Cardiac fibroblast (primary cell): ENCODE measurements around the gene PCNX1.
"Not testable (repeated sequence)": the region's sequence is repeated elsewhere in the genome, so short reads cannot be mapped to it uniquely, and the experiment has no call there.

Experiments used
- DNase-seq, 2 donors: peaks; one replicate each; pipeline versions ENCODE4 v3.0.0 to v3.0.0-alpha.2; 2010; ENCODE audit warnings: low read depth in 2 of 2
- H3K4me3 ChIP-seq, 2 donors: replicated peaks in 1 of 2; 1 replicate in 1 of 2; 2 replicates in 1 of 2; pipeline ENCODE4 v1.5.1; 2011; ENCODE audit warnings: low read depth in 2 of 2, low read length in 2 of 2, mild to moderate bottlenecking in 2 of 2, moderate library complexity in 1 of 2
- CTCF ChIP-seq: IDR thresholded peaks from one replicate; pipeline ENCODE4 v1.5.1; 2011; ENCODE audit warnings: low read depth, mild to moderate bottlenecking, low read length, inconsistent platforms

The PCNX1 gene

GRCh38 chr14:71012888-71013287, 105.6 kb downstream of the PCNX1 start:
- TF ChIP-seq CTCF: no peak
- DNase-seq: no peak
- no peak overlapping the region for H3K4me3 ChIP-seq

GRCh38 chr14:71013551-71014192, 106.4 kb downstream of the PCNX1 start:
- TF ChIP-seq CTCF: no peak
- DNase-seq: no peak
- no peak overlapping the region for H3K4me3 ChIP-seq

- not testable (repeated sequence) for DNase-seq
Measured at GRCh38 chr14:71019917-71020316, 112.7 kb downstream of the PCNX1 start.

GRCh38 chr14:71021347-71022011, 114.2 kb downstream of the PCNX1 start:
- peak; percentile 28 to 73 for DNase-seq
- no peak overlapping the region for H3K4me3 ChIP-seq

More at GRCh38 chr14:71019917-71020316, 112.7 kb downstream of the PCNX1 start:
- not testable (repeated sequence) for H3K4me3 ChIP-seq

GRCh38 chr14:71022012-71022869, 115.0 kb downstream of the PCNX1 start:
- TF ChIP-seq CTCF: no peak

More at GRCh38 chr14:71021347-71022011, 114.2 kb downstream of the PCNX1 start:
- TF ChIP-seq CTCF: no peak

GRCh38 chr14:71022939-71023338, 115.7 kb downstream of the PCNX1 start:
- TF ChIP-seq CTCF: no peak
- DNase-seq: no peak
- H3K4me3 ChIP-seq: no peak overlapping the region

More at GRCh38 chr14:71022012-71022869, 115.0 kb downstream of the PCNX1 start:
- no peak overlapping the region for H3K4me3 ChIP-seq
- no peak for DNase-seq

- DNase-seq: peak in 1 of 2 donors; percentile 23
- no peak for TF ChIP-seq CTCF
- H3K4me3 ChIP-seq: no peak overlapping the region
Measured at GRCh38 chr14:71029236-71029781, 122.0 kb downstream of the PCNX1 start.
